Ovary (tissue), 3 donors: Measurements from ENCODE around the gene MYH2.

ENCODE experiments used
- CTCF ChIP-seq, 3 donors: fragments of 450-650 bp in 2 of 3; fragments of 200-600 bp in 1 of 3; IDR thresholded peaks; one replicate each; pipeline versions ENCODE4 v1.5.1 to v1.8.0; 2016 to 2022; ENCODE audit warnings: antibody characterized with exemption in 3 of 3, mild to moderate bottlenecking in 1 of 3
- POLR2A ChIP-seq: fragments of 450-650 bp; IDR thresholded peaks from one replicate; pipeline ENCODE4 v1.6.1; 2017; ENCODE audit warnings: antibody characterized with exemption, mild to moderate bottlenecking, moderate library complexity
- donor health status: DM: no; HTN: no; CAD: no.

GRCh38 chr17:10516638-10517037 is 32.8 kb downstream of the MYH2 start:
- TF ChIP-seq CTCF (IDR thresholded peaks at IDR 0.05) (no peak), POLR2A (no peak)
